Measurements from ENCODE around the gene MUL1. TPM values are rescaled to one million over a fixed set of nuclear protein-coding genes. Genes with fewer than 3 reads are reported as not detected.

The MUL1 gene
- 10 to 100 TPM; 23.6 to 31.7 TPM for total RNA-seq
- polyA plus RNA-seq (ENCODE audit: insufficient read length in 2 of 2), result 10 to 100 TPM; 30.9 to 34.4 TPM
- long read RNA-seq, donor 1, transcript MUL1-201 (4 exons, 2,438 nt), result major isoform, 20 of 20 reads
- long read RNA-seq, donor 1, partial matches to known transcripts, result 0 of 20 reads
- long read RNA-seq, donor 1, other reads (novel, unspliced or antisense), result 0 of 20 reads
- long read RNA-seq, donor 2, partial matches to known transcripts, result 0 of 2 reads
- long read RNA-seq, donor 2, other reads (novel, unspliced or antisense), result 0 of 2 reads
- long read RNA-seq, donor 3, transcript MUL1-201 (4 exons, 2,438 nt), result major isoform, 9 of 9 reads
- long read RNA-seq, donor 3, partial matches to known transcripts, result 0 of 9 reads
- long read RNA-seq, donor 3, other reads (novel, unspliced or antisense), result 0 of 9 reads
- long read RNA-seq, donor 4, transcript MUL1-201 (4 exons, 2,438 nt), result major isoform, 11 of 11 reads
- long read RNA-seq, donor 4, partial matches to known transcripts, result 0 of 11 reads
- long read RNA-seq, donor 4, other reads (novel, unspliced or antisense), result 0 of 11 reads

- Histone ChIP-seq H3K9me3 (ENCODE audit: control insufficient read depth, insufficient read depth, low read length) (no peaks in the 10 kb centered on the region), H3K4me1 (ENCODE audit: control insufficient read depth, insufficient read depth, low read length) (peaks cover 8% of the 10 kb centered on the region), H3K4me3 (ENCODE audit: low read depth, low read length) (peak within 1 kb of the TSS; percentile 86), H3K27ac (ENCODE audit: low read depth, low read length) (peak within 1 kb of the TSS; percentile 53), H3K27me3 (ENCODE audit: control insufficient read depth, insufficient read depth, low read length) (no peaks in the 10 kb centered on the region), H3K36me3 (ENCODE audit: control insufficient read depth, insufficient read depth, low read length) (peaks cover 5% of the 10 kb centered on the region)
- 0% methylated on average over 52 of the region's 58 CpGs for WGBS (ENCODE audit: insufficient coverage)
- peak; percentile 89 to 99 (median 92) for DNase-seq (ENCODE audit: low read depth in 4 of 6, low spot score in 6 of 6)
These were observed at the start of gene MUL1 for GRCh38 chr1:20507564-20508410. Gene MUL1, minus strand, starts transcription at chr1:20508151. Its CDS starts 127 bp downstream, at chr1:20508024.

GRCh38 chr1:20555758-20556120 is 47.8 kb upstream of the MUL1 start:
- peaks cover 2% of the 10 kb centered on the region for H3K36me3 ChIP-seq (ENCODE audit: control insufficient read depth, insufficient read depth, low read length)
- peaks cover 25% of the 10 kb centered on the region for H3K27me3 ChIP-seq (ENCODE audit: control insufficient read depth, insufficient read depth, low read length)
- 42% methylated on average over 2 of the region's 4 CpGs for WGBS (ENCODE audit: insufficient coverage)
- peak overlapping the region; percentile 16 for H3K27ac ChIP-seq (ENCODE audit: low read depth, low read length)
- H3K9me3 ChIP-seq (ENCODE audit: control insufficient read depth, insufficient read depth, low read length), result no peaks in the 10 kb centered on the region
- no peak for DNase-seq (ENCODE audit: low read depth in 4 of 6, low spot score in 6 of 6)
- peaks cover 42% of the 10 kb centered on the region for H3K4me1 ChIP-seq (ENCODE audit: control insufficient read depth, insufficient read depth, low read length)
- no peak overlapping the region for H3K4me3 ChIP-seq (ENCODE audit: low read depth, low read length)

- 27% methylated on average over 7 of the region's 7 CpGs for WGBS (ENCODE audit: insufficient coverage)
- Histone ChIP-seq H3K4me1 (ENCODE audit: control insufficient read depth, insufficient read depth, low read length) (peaks cover 42% of the 10 kb centered on the region), H3K27ac (ENCODE audit: low read depth, low read length) (peak overlapping the region; percentile 16), H3K36me3 (ENCODE audit: control insufficient read depth, insufficient read depth, low read length) (peaks cover 2% of the 10 kb centered on the region), H3K9me3 (ENCODE audit: control insufficient read depth, insufficient read depth, low read length) (no peaks in the 10 kb centered on the region), H3K27me3 (ENCODE audit: control insufficient read depth, insufficient read depth, low read length) (peaks cover 27% of the 10 kb centered on the region), H3K4me3 (ENCODE audit: low read depth, low read length) (no peak overlapping the region)
- peak in 2 of 6 donors; percentile 57 to 82 for DNase-seq (ENCODE audit: low read depth in 4 of 6, low spot score in 6 of 6)
These were observed 47.2 kb upstream of the MUL1 start for GRCh38 chr1:20555025-20555757.

GRCh38 chr1:20552728-20553445 is 44.9 kb upstream of the MUL1 start:
- no peaks in the 10 kb centered on the region for H3K9me3 ChIP-seq (ENCODE audit: control insufficient read depth, insufficient read depth, low read length)

GRCh38 chr1:20551945-20552727 is 44.2 kb upstream of the MUL1 start, which contains the start of gene FAM43B:
Gene FAM43B, plus strand, starts transcription at chr1:20552573. Its CDS starts 401 bp downstream, at chr1:20552974.
- 1% methylated on average over 35 of the region's 47 CpGs for WGBS (ENCODE audit: insufficient coverage)
- Histone ChIP-seq H3K27ac (ENCODE audit: low read depth, low read length) (peak within 1 kb of the TSS; percentile 88), H3K4me1 (ENCODE audit: control insufficient read depth, insufficient read depth, low read length) (peaks cover 42% of the 10 kb centered on the region), H3K9me3 (ENCODE audit: control insufficient read depth, insufficient read depth, low read length) (no peaks in the 10 kb centered on the region), H3K27me3 (ENCODE audit: control insufficient read depth, insufficient read depth, low read length) (peaks cover 34% of the 10 kb centered on the region), H3K4me3 (ENCODE audit: low read depth, low read length) (peak within 1 kb of the TSS; percentile 59), H3K36me3 (ENCODE audit: control insufficient read depth, insufficient read depth, low read length) (peaks cover 2% of the 10 kb centered on the region)
- peak; percentile 55 to 95 (median 78) for DNase-seq (ENCODE audit: low read depth in 4 of 6, low spot score in 6 of 6)

More at GRCh38 chr1:20552728-20553445, 44.9 kb upstream of the MUL1 start:
- Histone ChIP-seq H3K4me3 (ENCODE audit: low read depth, low read length) (peak overlapping the region; percentile 59), H3K27ac (ENCODE audit: low read depth, low read length) (peak overlapping the region; percentile 57), H3K36me3 (ENCODE audit: control insufficient read depth, insufficient read depth, low read length) (peaks cover 2% of the 10 kb centered on the region), H3K4me1 (ENCODE audit: control insufficient read depth, insufficient read depth, low read length) (peaks cover 42% of the 10 kb centered on the region), H3K27me3 (ENCODE audit: control insufficient read depth, insufficient read depth, low read length) (peaks cover 34% of the 10 kb centered on the region)
- DNase-seq (ENCODE audit: low read depth in 4 of 6, low spot score in 6 of 6), result peak in 1 of 6 donors; percentile 31
- under 1% methylated on average over 82 of the region's 82 CpGs for WGBS (ENCODE audit: insufficient coverage)

GRCh38 chr1:20551161-20551560 is 43.2 kb upstream of the MUL1 start:
- DNase-seq (ENCODE audit: low read depth in 4 of 6, low spot score in 6 of 6), result no peak
- 87% methylated on average over 2 of the region's 3 CpGs for WGBS (ENCODE audit: insufficient coverage)
- peaks cover 42% of the 10 kb centered on the region for H3K4me1 ChIP-seq (ENCODE audit: control insufficient read depth, insufficient read depth, low read length)
- H3K4me3 ChIP-seq (ENCODE audit: low read depth, low read length), result no peak overlapping the region
- H3K27me3 ChIP-seq (ENCODE audit: control insufficient read depth, insufficient read depth, low read length), result peaks cover 34% of the 10 kb centered on the region
- no peak overlapping the region for H3K27ac ChIP-seq (ENCODE audit: low read depth, low read length)
- no peaks in the 10 kb centered on the region for H3K9me3 ChIP-seq (ENCODE audit: control insufficient read depth, insufficient read depth, low read length)
- H3K36me3 ChIP-seq (ENCODE audit: control insufficient read depth, insufficient read depth, low read length), result peaks cover 1% of the 10 kb centered on the region

GRCh38 chr1:20546637-20547036 is 38.7 kb upstream of the MUL1 start:
- H3K4me1 ChIP-seq (ENCODE audit: control insufficient read depth, insufficient read depth, low read length), result peaks cover 6% of the 10 kb centered on the region
- H3K27ac ChIP-seq (ENCODE audit: low read depth, low read length), result no peak overlapping the region
- peaks cover 19% of the 10 kb centered on the region for H3K27me3 ChIP-seq (ENCODE audit: control insufficient read depth, insufficient read depth, low read length)
- H3K36me3 ChIP-seq (ENCODE audit: control insufficient read depth, insufficient read depth, low read length), result no peaks in the 10 kb centered on the region
- no peak for DNase-seq (ENCODE audit: low read depth in 4 of 6, low spot score in 6 of 6)
- no peak overlapping the region for H3K4me3 ChIP-seq (ENCODE audit: low read depth, low read length)
- no peaks in the 10 kb centered on the region for H3K9me3 ChIP-seq (ENCODE audit: control insufficient read depth, insufficient read depth, low read length)
- 79% methylated on average over 2 of the region's 3 CpGs for WGBS (ENCODE audit: insufficient coverage)

GRCh38 chr1:20540281-20540680 is 32.3 kb upstream of the MUL1 start:
- Histone ChIP-seq H3K27ac (ENCODE audit: low read depth, low read length) (no peak overlapping the region), H3K36me3 (ENCODE audit: control insufficient read depth, insufficient read depth, low read length) (no peaks in the 10 kb centered on the region), H3K4me3 (ENCODE audit: low read depth, low read length) (no peak overlapping the region), H3K9me3 (ENCODE audit: control insufficient read depth, insufficient read depth, low read length) (no peaks in the 10 kb centered on the region), H3K27me3 (ENCODE audit: control insufficient read depth, insufficient read depth, low read length) (peaks cover 7% of the 10 kb centered on the region), H3K4me1 (ENCODE audit: control insufficient read depth, insufficient read depth, low read length) (no peaks in the 10 kb centered on the region)
- 86% methylated on average over 1 of the region's 1 CpG for WGBS (ENCODE audit: insufficient coverage)
- no peak for DNase-seq (ENCODE audit: low read depth in 4 of 6, low spot score in 6 of 6)

All from spinal cord (tissue), 10 donors.